Heart left ventricle (tissue), 16 donors: ENCODE results near the gene STAB1. TPM values are rescaled to one million over a fixed set of nuclear protein-coding genes. Genes with fewer than 3 reads are reported as not detected.

ENCODE experiments used
- ATAC-seq, 4 donors: fragments of 200-7000 bp; cut with Tn5 transposase; one replicate each; pipeline ENCODE4 v1.9.1; 2020 to 2022; ENCODE audit warnings: moderate library complexity in 4 of 4, mild to moderate bottlenecking in 3 of 4, moderate number of reproducible peaks in 1 of 4
- DNase-seq, 5 donors: peaks; one replicate each; pipeline ENCODE4 v3.0.0-alpha.2; 2020
- H3K27ac ChIP-seq, 12 donors: fragments of 200-600 bp; sonication (generic) in 4 of 12; one replicate each; pipeline versions ENCODE4 v1.5.0 to v1.8.0; 2016 to 2022; ENCODE audit warnings: mild to moderate bottlenecking in 2 of 12
- H3K27me3 ChIP-seq, 9 donors: fragments of 200-600 bp; sonication (generic) in 2 of 9; one replicate each; pipeline versions ENCODE4 v1.5.1 to v1.8.0; 2016 to 2022; ENCODE audit warnings: mild to moderate bottlenecking in 3 of 9
- H3K36me3 ChIP-seq, 9 donors: fragments of 200-600 bp; sonication (generic) in 2 of 9; one replicate each; pipeline versions ENCODE4 v1.5.0 to v1.8.0; 2018 to 2022; ENCODE audit warnings: mild to moderate bottlenecking in 2 of 9
- H3K4me1 ChIP-seq, 12 donors: fragments of 200-600 bp; sonication (generic) in 4 of 12; one replicate each; pipeline versions ENCODE4 v1.5.0 to v1.8.0; 2016 to 2022; ENCODE audit warnings: mild to moderate bottlenecking in 3 of 12
- H3K4me3 ChIP-seq, 12 donors: fragments of 200-600 bp; sonication (generic) in 4 of 12; one replicate each; pipeline versions ENCODE4 v1.5.0 to v1.8.0; 2017 to 2022; ENCODE audit warnings: mild to moderate bottlenecking in 9 of 12, moderate library complexity in 4 of 12
- H3K9me3 ChIP-seq, 12 donors: fragments of 200-600 bp; sonication (generic) in 4 of 12; one replicate each; pipeline versions ENCODE4 v1.5.0 to v1.8.0; 2016 to 2022; ENCODE audit warnings: mild to moderate bottlenecking in 1 of 12
- CTCF ChIP-seq, 12 donors: fragments of 200-600 bp; sonication (generic) in 4 of 12; IDR thresholded peaks; one replicate each; pipeline versions ENCODE4 v1.5.0 to v1.8.0; 2018 to 2022; ENCODE audit warnings: antibody characterized with exemption in 12 of 12, mild to moderate bottlenecking in 5 of 12
- POLR2A ChIP-seq, 2 donors: fragments of 450-650 bp; IDR thresholded peaks; one replicate each; pipeline ENCODE4 v1.6.1; 2017; ENCODE audit warnings: antibody characterized with exemption in 2 of 2, mild to moderate bottlenecking in 2 of 2, moderate library complexity in 2 of 2
- WGBS, 4 donors: extraction: QIAGEN DNeasy Blood & Tissue Kit in 2 of 4; methylation state at CpG; one replicate each; pipeline versions ENCODE4 v1.1.5 to v1.1.7; 2013 to 2018; 5-methylcytosine and 5-hydroxymethylcytosine counted together
- intact Hi-C, 10 donors: fragments of 100-400 bp; cut with DNase I; formaldehyde crosslinking; loops; one replicate each; pipeline versions ENCODE4 v1.11.1 to v1.14.2; 2022
- polyA plus RNA-seq, 2 donors: library from polyadenylated mRNA; stranded (reverse); fragments of 200-250 nt; gene quantifications; one replicate each; pipeline ENCODE4 v1.2.3, GENCODE V29; 2013
- total RNA-seq, 9 donors: library from RNA; depleted of rRNA in 2 of 9; stranded (reverse); fragments of >200 nt in 2 of 9; fragmentation: NEBNext Ultra II Directional in 3 of 9; extraction: Animal tissue kit (Norgen Biotek cat#: 25700) in 3 of 9; gene quantifications; one replicate each; pipeline versions ENCODE4 v1.1.0 to v1.2.4, GENCODE V29; 2016 to 2023
- donor health status: ischemic (EF 13 %, LVEDD 7.1; RV severe dilation, severe dysfunction).
- donor health status: healthy with polysubstance abuse.
- donor health status: DM: no; HTN: yes; CAD: no.
- donor health status: DM: no; HTN: no; CAD: no.
- donor health status: ischemic (EF 25% LVEDD 6.9; RV normal size, moderate dysfunction).
- donor health status: ischemic (EF 25% LVEDD 5.7; RV mildly dilated, moderate dysfunction).
- donor health status: healthy.
- donor health status: DM: yes; HTN: yes; CAD: no.
- donor health status: ischemic (EF 35%, LVEDD 5.7; RV mildly dilated, moderate dysfunction).
- donor health status: nonischemic (EF 11% LVEDD 7.7; RV severe dilation, severe dysfunction).
- donor health status: DM: yes; HTN: yes; CAD: no.
- donor health status: PGD.
- donor health status: ischemic (EF 29% LVEDD 5.4; RV normal size, mild dysfunction).
- donor health status: nonischemic (EF 23%, LVEDD 6.1; RV moderate dilation, normal function).

Gene STAB1
- total and polyA plus RNA-seq, 11 donors: 34.1 to 351 (median 50.6) TPM

GRCh38 chr3:52544937-52545336 is 49.8 kb downstream of the STAB1 start:
- peak in 3 of 4 donors; percentile 39 to 70 (median 65) for ATAC-seq
- 57 to 65% (median 61%) methylated on average over 4 of the region's 4 CpGs for WGBS, 4 donors
- Histone ChIP-seq H3K27ac (no peak overlapping the region), H3K27me3 (no peaks in the 10 kb centered on the region), H3K36me3 (peaks cover 0 to 94% (median 88%) of the 10 kb centered on the region in 9 donors), H3K9me3 (no peaks in the 10 kb centered on the region), H3K4me3 (no peak overlapping the region), H3K4me1 (peaks cover 0 to 33% (median 4%) of the 10 kb centered on the region in 12 donors)
- DNase-seq: no peak
- intact Hi-C loops: no loop called here
- TF ChIP-seq POLR2A (IDR thresholded peaks at IDR 0.05) (no peak), CTCF (IDR thresholded peaks at IDR 0.05) (no peak)

- 72 to 87% (median 83%) methylated on average over 3 of the region's 3 CpGs for WGBS, 4 donors
- no peak for ATAC-seq
- no peak for TF ChIP-seq CTCF (IDR thresholded peaks at IDR 0.05)
- TF ChIP-seq POLR2A (IDR thresholded peaks at IDR 0.05): no peak
- H3K4me1 ChIP-seq: peaks cover 0 to 31% (median 4%) of the 10 kb centered on the region in 12 donors
- H3K27me3 ChIP-seq: no peaks in the 10 kb centered on the region
- intact Hi-C loops: no loop called here
- no peak for DNase-seq
- H3K36me3 ChIP-seq: peaks cover 0 to 94% (median 89%) of the 10 kb centered on the region in 9 donors
- no peaks in the 10 kb centered on the region for H3K9me3 ChIP-seq
- no peak overlapping the region for H3K4me3 ChIP-seq
- no peak overlapping the region for H3K27ac ChIP-seq
These were observed 51.2 kb downstream of the STAB1 start for GRCh38 chr3:52546111-52546901.

- no peak overlapping the region for H3K27ac ChIP-seq
- peaks cover 0 to 93% (median 89%) of the 10 kb centered on the region in 9 donors for H3K36me3 ChIP-seq
- DNase-seq (no peak), ATAC-seq (no peak)
- peaks cover 0 to 33% (median 4%) of the 10 kb centered on the region in 12 donors for H3K4me1 ChIP-seq
- TF ChIP-seq CTCF (IDR thresholded peaks at IDR 0.05): no peak
- TF ChIP-seq POLR2A (IDR thresholded peaks at IDR 0.05): no peak
- H3K27me3 ChIP-seq: no peaks in the 10 kb centered on the region
- H3K9me3 ChIP-seq: no peaks in the 10 kb centered on the region
- 67 to 69% (median 68%) methylated on average over 2 of the region's 2 CpGs for WGBS, 4 donors
- intact Hi-C loops: no loop called here
- H3K4me3 ChIP-seq: no peak overlapping the region
These were observed 52.0 kb downstream of the STAB1 start for GRCh38 chr3:52547143-52547542.

GRCh38 chr3:52551118-52551517 is 56.0 kb downstream of the STAB1 start:
- Histone ChIP-seq H3K27me3 (no peaks in the 10 kb centered on the region), H3K4me1 (peaks cover 0 to 35% (median 2%) of the 10 kb centered on the region in 12 donors), H3K9me3 (no peaks in the 10 kb centered on the region), H3K36me3 (peaks cover 0 to 98% (median 95%) of the 10 kb centered on the region in 9 donors), H3K27ac (peak overlapping the region in 5 of 12 donors; percentile 3 to 46 (median 15)), H3K4me3 (no peak overlapping the region)
- DNase-seq (no peak), ATAC-seq (peak in 3 of 4 donors; percentile 25 to 47 (median 29))
- TF ChIP-seq POLR2A (IDR thresholded peaks at IDR 0.05) (no peak), CTCF (IDR thresholded peaks at IDR 0.05) (no peak)
- intact Hi-C loops: loop anchor here in 1 of 10 donors (10.0 kb wide), 1 partner anchor 94 kb away; no protein-coding TSS in a partner anchor
